GM15510 (cell line): ENCODE results near the gene PDE2A.

Experiments
- POLR2A ChIP-seq: IDR thresholded peaks from 3 replicates; pipeline ENCODE4 v1.6.1; 2011; ENCODE audit warnings: borderline replicate concordance; ENCODE audit not compliant: insufficient read length; ENCODE audit errors: extremely low read depth

PDE2A gene

GRCh38 chr11:72546866-72547265, 127.4 kb downstream of the PDE2A start:
- TF ChIP-seq POLR2A, result no peak

GRCh38 chr11:72544589-72544988, 129.6 kb downstream of the PDE2A start:
- no peak for TF ChIP-seq POLR2A

GRCh38 chr11:72543849-72544542, 130.2 kb downstream of the PDE2A start:
- no peak for TF ChIP-seq POLR2A

GRCh38 chr11:72541257-72541974, 132.8 kb downstream of the PDE2A start:
- TF ChIP-seq POLR2A, result no peak

GRCh38 chr11:72537051-72537450, 137.2 kb downstream of the PDE2A start:
- no peak for TF ChIP-seq POLR2A

GRCh38 chr11:72535194-72535547, 139.1 kb downstream of the PDE2A start:
- TF ChIP-seq POLR2A, result no peak

GRCh38 chr11:72534371-72535193, 139.6 kb downstream of the PDE2A start:
- no peak for TF ChIP-seq POLR2A

- TF ChIP-seq POLR2A, result no peak
These were observed 145.2 kb downstream of the PDE2A start for GRCh38 chr11:72529068-72529467.

GRCh38 chr11:72528121-72528520, 146.1 kb downstream of the PDE2A start:
- no peak for TF ChIP-seq POLR2A
